ENCODE measurements around the gene UGT1A3. TPM values are rescaled to one million over a fixed set of nuclear protein-coding genes. Genes with fewer than 3 reads are reported as not detected.

UGT1A3 gene
- total RNA-seq, 1 donor from 2014 or later, result not detected

DNA sequence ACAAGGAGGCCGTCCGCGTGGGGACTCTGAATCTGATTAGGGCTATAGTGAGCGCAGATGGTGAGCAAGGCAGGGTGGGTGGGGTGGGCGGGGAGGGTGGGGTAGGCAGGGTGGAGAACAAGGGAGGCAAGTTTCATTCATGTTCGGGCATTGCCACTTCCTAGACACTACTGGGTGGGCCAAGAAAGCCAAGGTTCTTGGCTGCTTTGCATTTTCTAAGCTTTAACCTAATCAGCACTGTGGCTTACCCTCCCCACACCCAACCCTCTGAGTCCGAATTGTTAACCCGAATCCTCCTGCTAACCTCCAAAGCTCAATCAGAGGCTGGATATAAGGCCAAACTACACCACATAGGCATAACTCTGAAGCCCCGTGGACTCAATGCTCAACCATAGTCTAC, 67.4 kb downstream of the UGT1A3 start:
- Mint-ChIP-seq H3K36me3 (ENCODE audit: low read depth) (no peaks in the 10 kb centered on the region), H3K4me3 (no peak overlapping the region), H3K27ac (no peak overlapping the region), H3K9me3 (peaks cover 2% of the 10 kb centered on the region), H3K4me1 (no peaks in the 10 kb centered on the region), H3K27me3 (peaks cover 7% of the 10 kb centered on the region)
- no peak for DNase-seq
- intact Hi-C loops (cut with micrococcal nuclease), result no loop called here
- TF ChIP-seq, protein P1, sequence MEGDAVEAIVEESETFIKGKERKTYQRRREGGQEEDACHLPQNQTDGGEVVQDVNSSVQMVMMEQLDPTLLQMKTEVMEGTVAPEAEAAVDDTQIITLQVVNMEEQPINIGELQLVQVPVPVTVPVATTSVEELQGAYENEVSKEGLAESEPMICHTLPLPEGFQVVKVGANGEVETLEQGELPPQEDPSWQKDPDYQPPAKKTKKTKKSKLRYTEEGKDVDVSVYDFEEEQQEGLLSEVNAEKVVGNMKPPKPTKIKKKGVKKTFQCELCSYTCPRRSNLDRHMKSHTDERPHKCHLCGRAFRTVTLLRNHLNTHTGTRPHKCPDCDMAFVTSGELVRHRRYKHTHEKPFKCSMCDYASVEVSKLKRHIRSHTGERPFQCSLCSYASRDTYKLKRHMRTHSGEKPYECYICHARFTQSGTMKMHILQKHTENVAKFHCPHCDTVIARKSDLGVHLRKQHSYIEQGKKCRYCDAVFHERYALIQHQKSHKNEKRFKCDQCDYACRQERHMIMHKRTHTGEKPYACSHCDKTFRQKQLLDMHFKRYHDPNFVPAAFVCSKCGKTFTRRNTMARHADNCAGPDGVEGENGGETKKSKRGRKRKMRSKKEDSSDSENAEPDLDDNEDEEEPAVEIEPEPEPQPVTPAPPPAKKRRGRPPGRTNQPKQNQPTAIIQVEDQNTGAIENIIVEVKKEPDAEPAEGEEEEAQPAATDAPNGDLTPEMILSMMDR (IDR thresholded peaks at IDR 0.05), result no peak
- CTCF ChIA-PET, result no interaction called here
- ATAC-seq (ENCODE audit: low read depth), result no peak
- POLR2A ChIA-PET, result no interaction called here

DNA sequence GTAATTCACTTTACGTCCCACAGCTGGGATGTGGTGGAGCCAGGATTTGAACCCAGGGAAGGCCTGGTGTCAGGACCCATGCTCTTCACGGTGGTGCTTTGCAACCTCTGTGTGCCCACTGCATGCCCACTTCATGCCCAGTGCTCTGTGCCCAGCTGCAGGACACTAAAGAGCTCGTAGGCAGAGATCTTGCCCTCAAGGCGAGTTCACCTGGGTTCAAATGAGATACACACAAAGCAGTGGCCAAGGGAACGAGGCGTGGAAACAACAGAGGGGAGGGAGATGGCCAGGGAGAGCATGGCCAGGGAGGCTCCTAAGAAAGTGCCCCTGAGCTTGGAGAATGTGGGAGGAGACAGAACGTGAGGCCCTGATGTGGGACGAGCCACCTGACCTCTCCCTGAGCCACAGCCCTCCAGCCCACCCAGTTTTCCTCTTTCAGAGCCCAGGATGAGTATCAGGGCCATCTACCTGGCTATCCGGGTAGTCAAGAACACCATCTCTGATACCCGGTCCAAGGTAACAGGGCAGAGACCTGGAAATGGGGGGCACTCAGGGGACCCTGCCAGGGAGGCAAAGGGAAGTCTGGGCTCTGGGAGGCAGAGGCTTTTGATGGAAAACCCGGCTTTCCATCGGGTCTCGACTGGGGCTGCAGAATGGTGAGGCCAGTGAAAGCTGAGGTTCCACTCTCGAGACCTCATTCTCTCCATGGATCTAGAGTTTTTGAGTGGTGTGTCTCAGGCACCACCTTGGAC, 69.7 kb downstream of the UGT1A3 start:
- H3K4me1 Mint-ChIP-seq, result no peaks in the 10 kb centered on the region
- TF ChIP-seq, protein P1 (IDR thresholded peaks at IDR 0.05), result no peak
- H3K27me3 Mint-ChIP-seq, result peaks cover 10% of the 10 kb centered on the region
- H3K27ac Mint-ChIP-seq, result no peak overlapping the region
- CTCF ChIA-PET, result no interaction called here
- ATAC-seq (ENCODE audit: low read depth) (no peak), DNase-seq (peak; percentile 8)
- H3K36me3 Mint-ChIP-seq (ENCODE audit: low read depth), result no peaks in the 10 kb centered on the region
- no peak overlapping the region for H3K4me3 Mint-ChIP-seq
- POLR2A ChIA-PET, result no interaction called here
- intact Hi-C loops (cut with micrococcal nuclease), result no loop called here
- peaks cover 2% of the 10 kb centered on the region for H3K9me3 Mint-ChIP-seq

DNA sequence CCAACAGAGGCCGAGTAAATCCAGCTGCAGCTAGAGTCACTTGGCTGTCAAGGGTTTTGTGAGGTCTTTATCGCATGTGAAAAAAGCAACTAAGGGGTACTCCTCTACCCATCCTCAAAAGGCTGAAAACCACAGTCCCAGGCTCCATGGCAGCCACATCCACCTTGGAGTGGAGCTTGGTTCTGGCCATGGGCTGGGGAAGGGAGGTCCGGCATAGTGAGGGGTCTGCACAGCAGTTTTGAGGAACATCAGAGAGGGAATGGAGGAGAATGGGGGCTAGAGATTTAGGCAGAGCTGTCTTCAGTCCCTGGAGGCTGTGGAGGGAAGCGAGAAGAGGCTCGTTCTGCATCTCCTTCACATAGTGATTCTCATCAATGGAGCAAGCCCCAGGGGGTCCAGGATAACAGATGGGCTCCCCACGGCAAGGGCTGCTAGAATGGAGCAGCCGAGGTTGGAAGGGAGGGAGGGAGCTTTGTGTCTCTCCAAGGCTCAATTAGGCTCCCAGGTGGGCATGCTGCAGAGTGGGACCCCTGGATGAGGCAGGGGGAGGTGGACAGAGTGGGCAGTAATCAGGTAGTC, 70.3 kb downstream of the UGT1A3 start:
- no peaks in the 10 kb centered on the region for H3K4me1 Mint-ChIP-seq
- H3K36me3 Mint-ChIP-seq (ENCODE audit: low read depth), result no peaks in the 10 kb centered on the region
- H3K27me3 Mint-ChIP-seq, result peaks cover 16% of the 10 kb centered on the region
- ChIA-PET POLR2A (no interaction called here), CTCF (no interaction called here)
- H3K27ac Mint-ChIP-seq, result no peak overlapping the region
- ATAC-seq (ENCODE audit: low read depth) (no peak), DNase-seq (peak; percentile 1)
- H3K9me3 Mint-ChIP-seq, result peaks cover 2% of the 10 kb centered on the region
- TF ChIP-seq, protein P1 (IDR thresholded peaks at IDR 0.05), result no peak
- intact Hi-C loops (cut with micrococcal nuclease), result no loop called here
- H3K4me3 Mint-ChIP-seq, result no peak overlapping the region

DNA sequence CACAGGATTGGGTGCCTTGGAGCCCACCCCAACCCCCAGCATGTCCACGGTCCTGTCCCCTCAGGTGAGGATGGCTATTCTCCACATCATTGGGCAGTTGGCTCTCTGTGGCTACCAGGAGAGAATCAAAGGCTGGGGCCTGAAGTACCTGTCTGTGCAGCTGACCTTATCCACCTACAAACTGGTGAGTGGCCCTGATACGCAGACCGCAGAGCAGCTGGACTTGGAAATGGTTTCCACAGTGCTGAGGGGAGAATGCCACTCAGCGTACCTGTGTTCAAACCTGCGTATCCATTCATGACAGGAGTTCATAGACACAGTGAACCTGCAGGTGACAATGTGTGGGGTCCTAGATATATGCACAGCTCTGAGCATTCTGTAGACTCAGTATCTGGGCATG, 70.9 kb downstream of the UGT1A3 start:
- TF ChIP-seq, protein P1 (IDR thresholded peaks at IDR 0.05), result no peak
- Mint-ChIP-seq H3K4me1 (no peaks in the 10 kb centered on the region), H3K27ac (no peak overlapping the region), H3K27me3 (peaks cover 16% of the 10 kb centered on the region), H3K36me3 (ENCODE audit: low read depth) (no peaks in the 10 kb centered on the region), H3K9me3 (peaks cover 2% of the 10 kb centered on the region), H3K4me3 (no peak overlapping the region)
- POLR2A ChIA-PET, result no interaction called here
- intact Hi-C loops (cut with micrococcal nuclease), result no loop called here
- DNase-seq (no peak), ATAC-seq (ENCODE audit: low read depth) (no peak)
- CTCF ChIA-PET, result no interaction called here

DNA sequence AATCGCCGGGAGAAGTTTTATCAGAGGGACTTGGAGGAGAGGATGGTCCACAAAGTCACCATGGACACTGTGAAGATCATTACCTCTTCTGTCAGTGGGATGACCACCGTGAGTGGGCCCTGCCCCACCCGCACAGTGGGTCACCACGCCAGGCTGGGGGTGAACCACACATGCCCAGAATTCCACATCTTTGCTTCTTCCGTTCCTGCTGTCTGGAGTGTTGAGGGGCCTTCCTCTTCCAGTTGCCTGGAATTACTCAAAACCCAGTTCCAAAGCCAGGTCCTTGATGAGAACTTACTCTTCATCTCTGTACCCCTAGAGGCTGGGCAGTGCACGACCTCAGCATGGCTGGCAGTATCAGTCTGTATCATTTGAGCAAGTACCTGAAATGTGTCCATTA, 71.4 kb downstream of the UGT1A3 start:
- POLR2A ChIA-PET, result no interaction called here
- TF ChIP-seq, protein P1 (IDR thresholded peaks at IDR 0.05), result no peak
- ATAC-seq (ENCODE audit: low read depth) (no peak), DNase-seq (peak; percentile 7)
- peaks cover 2% of the 10 kb centered on the region for H3K9me3 Mint-ChIP-seq
- CTCF ChIA-PET, result no interaction called here
- no peaks in the 10 kb centered on the region for H3K4me1 Mint-ChIP-seq
- intact Hi-C loops (cut with micrococcal nuclease), result no loop called here
- H3K36me3 Mint-ChIP-seq (ENCODE audit: low read depth), result no peaks in the 10 kb centered on the region
- no peak overlapping the region for H3K4me3 Mint-ChIP-seq
- H3K27ac Mint-ChIP-seq, result no peak overlapping the region
- H3K27me3 Mint-ChIP-seq, result peaks cover 16% of the 10 kb centered on the region

Measured in activated B cell treated with CpG ODN at 0.5 μM for 24 hours (primary cell).